Measurements from ENCODE around the gene FAM3A. TPM values are rescaled to one million over a fixed set of nuclear protein-coding genes. Genes with fewer than 3 reads are reported as not detected.

Gene FAM3A
- total RNA-seq, 1 donor from 2014 or later: 4.5 TPM

- peaks cover 10% of the 10 kb centered on the region for H3K27me3 Mint-ChIP-seq (ENCODE audit: insufficient read depth, low read depth)
- no peak overlapping the region for H2AFZ ChIP-seq (replicated peaks)
- peak overlapping the region; percentile 82 for H3K4me3 ChIP-seq
- DNase-seq (ENCODE audit: low spot score): peak; percentile 11
- no peak overlapping the region for H3K27ac ChIP-seq
- H3K9ac ChIP-seq: no peak overlapping the region
- no peaks in the 10 kb centered on the region for H3K4me1 ChIP-seq
- no peak overlapping the region for H3K27ac Mint-ChIP-seq
- peak overlapping the region; percentile 75 for H3K4me2 ChIP-seq
- peaks cover 2% of the 10 kb centered on the region for H3K79me2 ChIP-seq (ENCODE audit: low read depth)
- peaks cover 20% of the 10 kb centered on the region for H3K9me3 Mint-ChIP-seq
- peaks cover 1% of the 10 kb centered on the region for H3K36me3 Mint-ChIP-seq
- no peaks in the 10 kb centered on the region for H3K36me3 ChIP-seq
- no peaks in the 10 kb centered on the region for H3K27me3 ChIP-seq
- peaks cover 8% of the 10 kb centered on the region for H3F3A ChIP-seq (ENCODE audit: low read depth)
- H3K4me1 Mint-ChIP-seq: peaks cover 22% of the 10 kb centered on the region
- H4K20me1 ChIP-seq (ENCODE audit: low read depth): no peaks in the 10 kb centered on the region
- H3K9me3 ChIP-seq (ENCODE audit: low read depth): no peaks in the 10 kb centered on the region
- H3K4me3 Mint-ChIP-seq: no peak overlapping the region
- TF ChIP-seq EZH2phosphoT487 (IDR thresholded peaks at IDR 0.05): no peak
- no peak for TF ChIP-seq CTCF (IDR thresholded peaks at IDR 0.05)
- no peak for TF ChIP-seq EZH2 (IDR thresholded peaks at IDR 0.05)
Observed at GRCh38 chrX:154517101-154517781, 1.2 kb upstream of the FAM3A start.

DNA sequence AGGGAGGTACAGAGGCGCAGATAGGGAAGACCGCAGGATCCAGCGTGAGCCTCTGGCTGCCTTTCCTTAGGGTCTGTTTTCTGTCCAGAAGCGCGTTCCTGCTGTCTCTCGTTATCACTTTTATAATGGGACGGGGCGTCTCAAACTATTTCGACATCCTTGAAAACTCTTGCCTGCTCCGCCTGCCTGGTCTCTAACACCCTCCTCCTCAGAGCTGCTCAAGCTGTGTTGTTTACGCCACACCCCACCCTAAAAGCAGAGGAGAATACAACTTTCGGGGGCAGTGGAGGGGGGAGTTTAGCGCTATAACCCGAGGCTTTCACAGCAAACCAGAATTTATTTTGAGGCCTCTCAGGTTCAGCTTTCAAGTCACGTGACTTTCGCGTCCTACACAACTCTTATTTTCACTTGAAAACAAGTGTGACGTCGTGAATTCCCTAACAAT lies 646 bp upstream of the FAM3A start:
- Mint-ChIP-seq H3K4me3 (peak overlapping the region; percentile 84), H3K27me3 (ENCODE audit: insufficient read depth, low read depth) (peaks cover 6% of the 10 kb centered on the region), H3K27ac (peak overlapping the region; percentile 87), H3K36me3 (peaks cover 1% of the 10 kb centered on the region), H3K9me3 (peaks cover 18% of the 10 kb centered on the region), H3K4me1 (peaks cover 22% of the 10 kb centered on the region)
- peak overlapping the region; percentile 82 for H3K4me3 ChIP-seq
- no peak for TF ChIP-seq CTCF (IDR thresholded peaks at IDR 0.05)
- TF ChIP-seq EZH2phosphoT487 (IDR thresholded peaks at IDR 0.05): no peak
- no peak for TF ChIP-seq EZH2 (IDR thresholded peaks at IDR 0.05)
- H4K20me1 ChIP-seq (ENCODE audit: low read depth): no peaks in the 10 kb centered on the region
- H3K36me3 ChIP-seq: no peaks in the 10 kb centered on the region
- no peaks in the 10 kb centered on the region for H3K4me1 ChIP-seq
- H3K27ac ChIP-seq: no peak overlapping the region
- H3K9me3 ChIP-seq (ENCODE audit: low read depth): no peaks in the 10 kb centered on the region
- peaks cover 8% of the 10 kb centered on the region for H3F3A ChIP-seq (ENCODE audit: low read depth)
- peak; percentile 62 for DNase-seq (ENCODE audit: low spot score)
- peaks cover 2% of the 10 kb centered on the region for H3K79me2 ChIP-seq (ENCODE audit: low read depth)
- H3K27me3 ChIP-seq: no peaks in the 10 kb centered on the region
- H3K9ac ChIP-seq: no peak overlapping the region
- H2AFZ ChIP-seq (replicated peaks): no peak overlapping the region
- H3K4me2 ChIP-seq: peak overlapping the region; percentile 75

DNA sequence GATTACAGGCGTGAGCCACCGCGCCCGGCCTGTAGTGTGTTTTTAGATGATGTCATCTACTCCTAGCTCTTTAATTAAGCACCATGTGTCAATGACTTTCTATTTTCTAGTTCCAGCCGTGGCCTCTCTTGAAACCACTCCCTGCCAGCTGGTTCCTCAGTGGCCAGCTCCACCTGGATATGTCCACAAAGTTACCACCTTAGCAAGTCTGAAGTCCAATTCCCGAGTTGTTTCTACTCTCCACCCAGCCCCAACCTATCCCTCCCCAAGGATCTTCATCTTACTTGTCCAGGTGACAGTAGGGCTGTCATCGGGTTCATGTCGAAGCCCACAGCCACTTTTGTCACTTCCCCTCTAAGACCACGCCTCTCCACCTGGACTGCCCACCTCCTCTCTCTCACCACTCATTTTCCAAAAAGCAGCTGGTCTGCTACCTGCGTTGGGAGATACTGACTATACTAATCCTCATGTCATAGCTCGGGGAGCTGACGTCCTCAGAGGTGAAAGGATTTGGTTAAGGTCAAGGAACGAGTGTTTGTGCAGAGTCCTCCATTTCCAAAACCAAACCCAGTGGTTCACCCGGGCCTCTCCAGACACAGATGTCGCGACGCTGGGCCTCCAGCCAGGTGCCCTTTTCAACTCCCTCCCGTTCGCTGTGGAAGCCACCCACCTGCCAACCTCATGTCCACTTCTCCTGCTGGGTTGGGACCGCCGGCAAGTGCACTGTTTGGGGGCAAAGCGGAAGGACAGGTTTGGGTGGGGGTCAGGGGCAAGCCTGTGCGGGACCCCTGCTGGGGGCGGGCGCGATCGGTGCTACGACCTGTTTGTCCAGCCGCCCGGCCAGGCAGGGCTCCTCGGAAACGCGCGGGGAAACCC lies 704 bp downstream of the FAM3A start:
- DNase-seq (ENCODE audit: low spot score): no peak
- no peaks in the 10 kb centered on the region for H4K20me1 ChIP-seq (ENCODE audit: low read depth)
- peak overlapping the region; percentile 86 for H3K4me2 ChIP-seq
- H3K36me3 ChIP-seq: no peaks in the 10 kb centered on the region
- H3K27ac Mint-ChIP-seq: no peak overlapping the region
- peak overlapping the region; percentile 84 for H3K4me3 Mint-ChIP-seq
- no peaks in the 10 kb centered on the region for H3K4me1 ChIP-seq
- no peaks in the 10 kb centered on the region for H3K9me3 ChIP-seq (ENCODE audit: low read depth)
- H3K4me3 ChIP-seq: peak overlapping the region; percentile 82
- H2AFZ ChIP-seq (replicated peaks): peak overlapping the region; percentile 86
- H3K9ac ChIP-seq: peak overlapping the region; percentile 69
- H3F3A ChIP-seq (ENCODE audit: low read depth): peaks cover 8% of the 10 kb centered on the region
- no peak for TF ChIP-seq EZH2 (IDR thresholded peaks at IDR 0.05)
- no peak for TF ChIP-seq EZH2phosphoT487 (IDR thresholded peaks at IDR 0.05)
- TF ChIP-seq CTCF (IDR thresholded peaks at IDR 0.05): no peak
- peaks cover 22% of the 10 kb centered on the region for H3K4me1 Mint-ChIP-seq
- peaks cover 6% of the 10 kb centered on the region for H3K27me3 Mint-ChIP-seq (ENCODE audit: insufficient read depth, low read depth)
- H3K36me3 Mint-ChIP-seq: peaks cover 1% of the 10 kb centered on the region
- peaks cover 2% of the 10 kb centered on the region for H3K79me2 ChIP-seq (ENCODE audit: low read depth)
- H3K27ac ChIP-seq: no peak overlapping the region
- no peaks in the 10 kb centered on the region for H3K27me3 ChIP-seq
- peaks cover 22% of the 10 kb centered on the region for H3K9me3 Mint-ChIP-seq

Data from neural progenitor cell (in vitro differentiated cells).